Subcutaneous adipose tissue (tissue), 4 donors: Measurements from ENCODE around the gene DNM3. TPM values are rescaled to one million over a fixed set of nuclear protein-coding genes. Genes with fewer than 3 reads are reported as not detected.

ENCODE experiments used
- CTCF ChIP-seq: fragments of 450-650 bp; IDR thresholded peaks from one replicate; pipeline ENCODE4 v1.5.1; 2016; ENCODE audit warnings: low read depth, mild to moderate bottlenecking, control low read depth, antibody characterized with exemption, moderate library complexity
- total RNA-seq, 4 donors: library from RNA; depleted of rRNA; stranded (reverse); fragments of >200 nt; gene quantifications; one replicate each; pipeline ENCODE4 v1.1.0, GENCODE V29; 2016

DNM3 gene
- total RNA-seq, 4 donors from 2014 or later, result 4.1 to 8.8 (median 7.6) TPM

GRCh38 chr1:172408958-172409357 is 567.7 kb downstream of the DNM3 start:
- TF ChIP-seq CTCF, result no peak

- no peak for TF ChIP-seq CTCF
Measured at GRCh38 chr1:172410027-172410426, 568.7 kb downstream of the DNM3 start.

- TF ChIP-seq CTCF, result no peak
Measured at GRCh38 chr1:172411791-172412338, 570.6 kb downstream of the DNM3 start.

- no peak for TF ChIP-seq CTCF
Measured at GRCh38 chr1:172414331-172414730, 573.0 kb downstream of the DNM3 start.

- no peak for TF ChIP-seq CTCF
Measured at GRCh38 chr1:172416496-172417035, 575.3 kb downstream of the DNM3 start.

- no peak for TF ChIP-seq CTCF
Measured at GRCh38 chr1:172417557-172417956, 576.3 kb downstream of the DNM3 start.

- no peak for TF ChIP-seq CTCF
Measured at GRCh38 chr1:172420385-172420784, 579.1 kb downstream of the DNM3 start, which contains the start of gene C1orf105. Gene C1orf105, plus strand, starts transcription at chr1:172420685. Its CDS starts 201 bp downstream, at chr1:172420886.
